Glutamatergic neuron (in vitro differentiated cells): ENCODE measurements around the gene ZNF428. TPM values are rescaled to one million over a fixed set of nuclear protein-coding genes. Genes with fewer than 3 reads are reported as not detected.
"Not testable (repeated sequence)": the region's sequence is repeated elsewhere in the genome, so short reads cannot be mapped to it uniquely, and the experiment has no call there.

Experiments used
- DNase-seq: peaks from one replicate; pipeline ENCODE4 v3.0.0; 2022
- H3K27ac Mint-ChIP-seq: one replicate; pipeline ENCODE4 v1.8.0; 2020; ENCODE audit warnings: mild to moderate bottlenecking, mixed read lengths, inconsistent platforms; ENCODE audit not compliant: unreplicated experiment
- H3K27me3 Mint-ChIP-seq: one replicate; pipeline ENCODE4 v1.8.0; 2020; ENCODE audit warnings: mild to moderate bottlenecking, moderate library complexity, mixed read lengths, inconsistent platforms; ENCODE audit not compliant: unreplicated experiment
- H3K36me3 Mint-ChIP-seq: one replicate; pipeline ENCODE4 v1.8.0; 2020; ENCODE audit warnings: mild to moderate bottlenecking, mixed read lengths, inconsistent platforms; ENCODE audit not compliant: unreplicated experiment
- H3K4me1 Mint-ChIP-seq: one replicate; pipeline ENCODE4 v1.8.0; 2020; ENCODE audit warnings: mild to moderate bottlenecking, low read depth, mixed read lengths, inconsistent platforms; ENCODE audit not compliant: unreplicated experiment
- H3K4me3 Mint-ChIP-seq: one replicate; pipeline ENCODE4 v1.8.0; 2020; ENCODE audit warnings: mild to moderate bottlenecking, mixed read lengths, inconsistent platforms; ENCODE audit not compliant: unreplicated experiment
- H3K9me3 Mint-ChIP-seq: one replicate; pipeline ENCODE4 v1.8.0; 2020; ENCODE audit warnings: mild to moderate bottlenecking, moderate library complexity, mixed read lengths, inconsistent platforms; ENCODE audit not compliant: unreplicated experiment
- total RNA-seq: library from RNA; stranded (reverse); fragmentation: NEBNext Ultra II Directional; extraction: Animal tissue kit (Norgen Biotek cat#: 25700); gene quantifications from one replicate; pipeline ENCODE4 v1.2.1, GENCODE V29; 2021; ENCODE audit not compliant: unreplicated experiment
- TF ChIP-seq, protein P1 (sequence below): fragments of 200-600 bp; sonication (generic); IDR thresholded peaks from one replicate; pipeline ENCODE4 v1.5.0; 2021; ENCODE audit not compliant: partially characterized antibody, unreplicated experiment

The ZNF428 gene
- total RNA-seq, 1 donor from 2014 or later, result 139 TPM

DNA sequence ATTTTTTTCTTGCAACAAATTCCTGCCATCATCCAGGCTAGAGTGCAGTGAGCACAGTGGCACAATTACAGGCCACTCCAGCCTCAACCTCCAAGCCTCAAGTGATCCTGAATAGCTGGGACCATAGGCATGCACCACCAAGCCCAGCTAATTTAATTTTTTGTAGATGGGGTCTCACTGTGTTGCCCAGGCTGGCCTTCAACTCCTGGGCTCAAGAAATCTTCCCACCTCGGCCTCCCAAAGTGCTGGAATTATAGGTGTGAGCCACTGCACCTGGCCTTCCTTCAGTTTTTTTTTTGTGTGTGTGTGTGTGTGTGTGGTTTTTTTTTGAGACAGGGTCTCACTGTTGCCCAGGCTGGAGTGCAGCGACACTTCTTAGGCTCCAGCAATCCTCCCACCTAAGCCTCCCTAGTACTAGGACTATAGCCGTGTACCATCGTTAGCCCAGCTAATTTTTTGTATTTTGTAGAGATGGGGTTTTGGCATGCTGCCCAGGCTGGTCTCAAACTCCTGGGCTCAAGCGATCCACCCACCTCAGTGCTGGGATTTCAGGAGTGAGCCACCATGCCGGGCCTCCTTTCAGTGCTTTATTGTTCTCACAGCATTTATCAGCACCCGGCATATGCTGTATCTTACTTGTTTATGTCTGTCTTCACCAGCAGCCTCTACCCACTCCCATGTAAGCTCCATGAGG lies 13.4 kb downstream of the ZNF428 start:
- Mint-ChIP-seq H3K4me1 (no peaks in the 10 kb centered on the region), H3K4me3 (no peak overlapping the region), H3K27ac (no peak overlapping the region), H3K9me3 (peaks cover 2% of the 10 kb centered on the region), H3K36me3 (peaks cover 7% of the 10 kb centered on the region), H3K27me3 (peaks cover 9% of the 10 kb centered on the region)
- DNase-seq, result no peak
- TF ChIP-seq, protein P1, sequence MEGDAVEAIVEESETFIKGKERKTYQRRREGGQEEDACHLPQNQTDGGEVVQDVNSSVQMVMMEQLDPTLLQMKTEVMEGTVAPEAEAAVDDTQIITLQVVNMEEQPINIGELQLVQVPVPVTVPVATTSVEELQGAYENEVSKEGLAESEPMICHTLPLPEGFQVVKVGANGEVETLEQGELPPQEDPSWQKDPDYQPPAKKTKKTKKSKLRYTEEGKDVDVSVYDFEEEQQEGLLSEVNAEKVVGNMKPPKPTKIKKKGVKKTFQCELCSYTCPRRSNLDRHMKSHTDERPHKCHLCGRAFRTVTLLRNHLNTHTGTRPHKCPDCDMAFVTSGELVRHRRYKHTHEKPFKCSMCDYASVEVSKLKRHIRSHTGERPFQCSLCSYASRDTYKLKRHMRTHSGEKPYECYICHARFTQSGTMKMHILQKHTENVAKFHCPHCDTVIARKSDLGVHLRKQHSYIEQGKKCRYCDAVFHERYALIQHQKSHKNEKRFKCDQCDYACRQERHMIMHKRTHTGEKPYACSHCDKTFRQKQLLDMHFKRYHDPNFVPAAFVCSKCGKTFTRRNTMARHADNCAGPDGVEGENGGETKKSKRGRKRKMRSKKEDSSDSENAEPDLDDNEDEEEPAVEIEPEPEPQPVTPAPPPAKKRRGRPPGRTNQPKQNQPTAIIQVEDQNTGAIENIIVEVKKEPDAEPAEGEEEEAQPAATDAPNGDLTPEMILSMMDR, result no peak

DNA sequence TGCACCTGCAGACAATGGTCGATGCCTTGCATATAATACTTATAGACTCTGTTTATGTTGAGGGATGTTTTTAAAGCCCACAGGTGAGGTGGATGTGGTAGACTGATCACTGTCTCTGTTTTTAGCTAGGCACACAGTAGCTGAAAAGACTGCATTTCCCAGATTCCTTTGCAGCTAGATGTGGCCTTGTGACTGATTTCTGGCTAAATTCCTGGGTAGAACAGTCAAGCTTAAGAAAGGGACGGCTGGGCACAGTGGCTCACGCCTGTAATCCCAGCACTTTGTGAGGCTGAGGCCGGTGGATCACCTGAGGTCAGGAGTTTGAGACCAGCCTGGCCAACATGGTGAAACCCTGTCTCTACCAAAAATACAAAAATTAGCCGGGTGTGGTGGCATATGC lies 19.1 kb downstream of the ZNF428 start:
- H3K36me3 Mint-ChIP-seq, H3K4me3 Mint-ChIP-seq, DNase-seq, H3K27ac Mint-ChIP-seq, H3K4me1 Mint-ChIP-seq, H3K27me3 Mint-ChIP-seq: not testable (repeated sequence)
- H3K9me3 Mint-ChIP-seq, result peaks cover 14% of the 10 kb centered on the region

DNA sequence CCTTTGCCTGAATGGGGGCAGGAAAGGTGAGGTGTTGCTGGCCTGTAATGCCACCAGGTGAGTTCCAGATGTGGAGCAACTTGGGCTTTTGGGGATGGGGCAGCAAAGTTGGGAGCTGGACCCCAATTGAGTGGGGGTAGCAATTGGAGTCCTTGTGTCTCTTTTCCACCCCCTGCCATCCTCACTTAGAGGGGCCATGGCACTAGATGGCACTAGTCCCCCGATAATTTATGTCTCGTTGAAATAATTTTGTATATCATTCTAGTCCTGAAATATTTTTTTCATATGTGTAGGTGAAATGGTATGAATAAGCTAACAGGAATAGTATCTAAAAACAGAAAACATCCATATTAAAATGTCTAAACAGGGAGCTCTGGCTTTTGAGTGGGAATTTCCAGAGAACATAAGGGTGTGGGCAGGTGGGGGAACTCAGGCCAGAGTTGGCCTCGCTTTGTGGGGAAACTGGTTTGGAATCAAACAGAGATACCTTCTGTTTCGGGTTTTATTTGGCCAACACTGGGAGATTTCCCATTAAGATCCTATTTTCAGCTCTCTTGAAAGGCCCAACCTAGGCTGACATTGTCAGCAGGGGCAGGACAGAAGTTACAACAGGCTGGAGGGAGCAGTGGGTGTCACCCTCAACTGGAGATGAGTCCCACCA lies 19.7 kb downstream of the ZNF428 start:
- H3K4me3 Mint-ChIP-seq, result no peak overlapping the region
- H3K27me3 Mint-ChIP-seq, result peaks cover 7% of the 10 kb centered on the region
- H3K36me3 Mint-ChIP-seq, result no peaks in the 10 kb centered on the region
- peaks cover 14% of the 10 kb centered on the region for H3K9me3 Mint-ChIP-seq
- TF ChIP-seq, protein P1, result no peak
- peaks cover 8% of the 10 kb centered on the region for H3K4me1 Mint-ChIP-seq
- no peak for DNase-seq
- H3K27ac Mint-ChIP-seq, result no peak overlapping the region

DNA sequence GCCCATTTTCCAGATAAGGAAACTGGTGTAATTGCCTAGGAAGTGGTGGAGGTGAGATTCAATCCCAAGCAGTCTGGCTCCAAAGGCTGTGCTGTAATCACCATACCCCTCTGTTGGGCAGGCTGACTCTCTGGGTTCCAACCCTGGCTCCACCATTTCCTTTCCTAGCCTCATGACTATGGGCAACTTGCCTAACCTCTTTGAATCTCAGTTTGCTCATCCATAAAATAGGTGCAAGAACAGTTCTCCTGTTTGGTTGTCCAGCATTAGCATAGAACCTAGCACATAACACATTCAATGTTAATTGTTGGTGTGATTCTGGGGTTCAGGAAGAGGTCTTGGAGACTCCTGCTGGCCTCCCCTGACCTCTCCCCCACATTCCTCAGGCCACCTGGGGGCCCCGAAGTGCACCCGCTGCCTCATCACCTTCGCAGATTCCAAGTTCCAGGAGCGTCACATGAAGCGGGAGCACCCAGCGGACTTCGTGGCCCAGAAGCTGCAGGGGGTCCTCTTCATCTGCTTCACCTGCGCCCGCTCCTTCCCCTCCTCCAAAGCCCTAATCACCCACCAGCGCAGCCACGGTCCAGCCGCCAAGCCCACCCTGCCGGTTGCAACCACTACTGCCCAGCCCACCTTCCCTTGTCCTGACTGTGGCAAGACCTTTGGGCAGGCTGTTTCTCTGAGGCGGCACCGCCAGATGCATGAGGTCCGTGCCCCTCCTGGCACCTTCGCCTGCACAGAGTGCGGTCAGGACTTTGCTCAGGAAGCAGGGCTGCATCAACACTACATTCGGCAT lies 20.8 kb downstream of the ZNF428 start:
- peaks cover 10% of the 10 kb centered on the region for H3K4me1 Mint-ChIP-seq

DNA sequence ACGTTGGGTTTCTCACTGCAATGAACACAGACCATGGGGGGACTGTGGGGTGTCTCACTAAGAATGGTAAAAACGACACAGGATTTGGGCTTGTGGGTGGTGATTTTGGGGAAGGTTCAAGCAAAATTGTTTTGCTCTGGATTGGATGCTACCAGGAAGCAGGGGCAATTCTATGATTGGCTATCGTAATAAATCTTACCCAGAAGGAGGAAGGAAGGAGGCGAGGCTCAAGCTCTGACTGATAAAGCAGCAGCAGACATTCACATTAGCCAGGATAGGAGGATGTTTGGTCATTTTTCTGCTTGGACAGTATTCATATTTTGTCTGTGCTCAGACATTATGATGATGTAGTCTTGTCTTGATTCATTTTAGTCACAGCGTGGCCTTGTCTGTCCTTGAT lies 21.6 kb downstream of the ZNF428 start:
- peak overlapping the region; percentile 97 for H3K27ac Mint-ChIP-seq
- peaks cover 7% of the 10 kb centered on the region for H3K27me3 Mint-ChIP-seq
- peak overlapping the region; percentile 97 for H3K4me3 Mint-ChIP-seq
- peaks cover 13% of the 10 kb centered on the region for H3K9me3 Mint-ChIP-seq
- no peak for DNase-seq
- TF ChIP-seq, protein P1, result no peak
- H3K4me1 Mint-ChIP-seq, result peaks cover 14% of the 10 kb centered on the region
- H3K36me3 Mint-ChIP-seq, result no peaks in the 10 kb centered on the region

More for the DNA sequence above, 20.8 kb downstream of the ZNF428 start:
- DNase-seq, result no peak
- Mint-ChIP-seq H3K36me3 (no peaks in the 10 kb centered on the region), H3K4me3 (no peak overlapping the region), H3K27ac (no peak overlapping the region), H3K9me3 (peaks cover 13% of the 10 kb centered on the region), H3K27me3 (peaks cover 7% of the 10 kb centered on the region)
- TF ChIP-seq, protein P1, result no peak
